GM19328 (cell line): ENCODE measurements around the gene PODXL2.
"Not testable (repeated sequence)": the region's sequence is repeated elsewhere in the genome, so short reads cannot be mapped to it uniquely, and the experiment has no call there.

Experiments used
- ATAC-seq: cut with Tn5 transposase; IDR thresholded peaks from one replicate; pipeline ENCODE4 v1.9.1; 2021; ENCODE audit warnings: mild to moderate bottlenecking, moderate library complexity; ENCODE audit not compliant: unreplicated experiment

PODXL2 gene

GRCh38 chr3:127654993-127655392, 26.0 kb downstream of the PODXL2 start:
- ATAC-seq, result not testable (repeated sequence)

DNA sequence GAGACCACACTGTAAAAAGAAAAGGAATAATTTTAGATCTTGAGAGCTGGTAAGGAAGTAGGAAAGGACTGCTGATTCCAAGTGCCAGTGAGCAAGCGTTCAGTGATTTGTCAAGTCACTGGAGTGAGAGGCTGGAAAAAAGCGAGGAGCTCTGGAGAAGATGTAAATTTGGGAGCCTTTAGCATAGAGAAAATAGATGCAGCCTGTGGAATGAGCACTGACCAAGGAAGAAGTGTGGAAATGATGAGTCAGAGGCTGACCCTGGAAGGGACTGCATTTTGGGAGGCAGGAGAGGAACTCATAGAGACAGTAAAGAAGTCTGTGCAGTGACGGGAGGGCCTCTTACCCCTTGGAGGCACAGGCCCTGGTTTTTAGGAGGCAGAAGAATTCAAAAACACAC, 26.7 kb downstream of the PODXL2 start:
- no peak for ATAC-seq

GRCh38 chr3:127656906-127657305, 27.9 kb downstream of the PODXL2 start:
- no peak for ATAC-seq

- ATAC-seq, result no peak
Measured at GRCh38 chr3:127658234-127658633, 29.2 kb downstream of the PODXL2 start.

- ATAC-seq, result no peak
Measured at GRCh38 chr3:127660621-127661251, 31.8 kb downstream of the PODXL2 start.

DNA sequence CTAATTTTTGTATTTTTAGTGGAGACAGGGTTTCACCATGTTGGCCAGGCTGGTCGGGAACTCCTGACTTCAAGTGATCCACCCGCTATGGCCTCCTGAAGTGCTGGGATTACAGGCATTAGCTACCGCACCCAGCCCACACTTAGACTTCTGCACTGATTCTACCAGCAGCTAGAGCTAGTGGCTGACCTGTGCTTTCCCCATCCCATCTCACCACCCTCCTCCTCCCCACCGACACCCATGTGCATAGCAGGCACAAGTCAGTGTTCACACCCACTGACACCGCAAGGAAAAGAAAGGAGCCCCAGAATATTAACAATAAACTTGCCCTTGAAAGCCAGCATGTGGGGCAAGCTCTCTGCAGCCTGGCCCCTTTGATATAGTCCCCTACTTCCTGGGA, 32.6 kb downstream of the PODXL2 start:
- ATAC-seq, result no peak

DNA sequence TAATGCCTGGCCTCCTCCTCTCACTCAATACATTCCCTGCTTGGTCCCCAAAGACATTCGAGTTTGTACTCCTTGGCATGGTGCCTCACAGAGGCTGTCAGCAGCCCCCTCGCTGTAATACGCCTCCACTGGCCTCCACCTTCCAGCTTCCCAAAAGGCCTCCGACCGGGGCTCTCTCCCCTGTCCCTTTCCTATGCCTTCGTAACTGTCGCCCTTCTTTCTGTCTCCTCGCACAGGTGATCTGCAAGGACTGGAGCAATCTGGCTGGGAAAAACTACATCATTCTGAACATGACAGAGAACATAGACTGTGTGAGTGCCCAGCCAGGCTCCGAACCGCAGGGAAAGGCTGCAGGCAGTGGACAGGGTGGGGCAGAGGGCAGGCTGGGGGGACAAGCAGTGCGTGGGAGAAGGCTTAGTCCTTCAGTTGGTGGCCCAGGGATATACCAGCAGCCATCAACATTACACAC, 33.0 kb downstream of the PODXL2 start:
- no peak for ATAC-seq

- ATAC-seq, result no peak
Measured at GRCh38 chr3:127663151-127663550, 34.2 kb downstream of the PODXL2 start.

DNA sequence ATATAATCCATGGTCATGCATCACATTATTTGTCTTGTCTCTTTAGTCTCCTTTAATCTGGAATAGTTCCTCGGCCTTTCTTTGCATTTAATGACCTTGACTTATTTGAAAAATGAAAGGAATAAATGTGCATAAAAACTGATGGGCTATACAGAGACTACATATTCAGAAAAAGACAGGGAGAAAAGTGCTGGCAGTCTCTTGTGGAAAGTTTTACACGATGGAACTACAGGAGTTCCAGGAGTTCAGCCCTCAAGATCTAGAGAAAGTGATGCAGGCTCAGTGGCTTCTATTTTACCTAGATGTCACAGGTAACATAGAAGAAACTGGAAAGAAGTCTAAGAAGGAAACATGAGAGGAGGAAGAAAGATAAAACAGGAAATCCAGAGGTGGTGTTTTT, 36.2 kb downstream of the PODXL2 start:
- no peak for ATAC-seq

DNA sequence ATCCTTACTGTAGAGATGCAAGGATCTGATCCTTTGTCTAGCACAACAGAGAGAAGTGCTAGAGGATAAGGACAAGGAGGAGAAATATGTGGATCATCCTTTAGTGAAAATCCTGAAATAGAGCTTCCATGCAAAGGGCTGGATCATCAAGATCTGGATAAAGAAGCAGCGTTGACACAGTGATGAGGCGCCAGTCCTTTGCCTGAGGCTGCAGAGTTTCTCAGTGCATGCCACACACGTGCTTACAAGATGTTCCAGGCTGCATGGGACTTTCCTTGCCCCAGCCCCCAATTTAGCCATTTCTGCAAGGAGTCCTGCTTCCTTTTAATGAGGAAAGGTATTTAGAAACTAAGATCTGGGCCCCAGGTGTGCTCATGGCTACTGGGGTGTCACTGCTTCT, 36.6 kb downstream of the PODXL2 start:
- no peak for ATAC-seq

DNA sequence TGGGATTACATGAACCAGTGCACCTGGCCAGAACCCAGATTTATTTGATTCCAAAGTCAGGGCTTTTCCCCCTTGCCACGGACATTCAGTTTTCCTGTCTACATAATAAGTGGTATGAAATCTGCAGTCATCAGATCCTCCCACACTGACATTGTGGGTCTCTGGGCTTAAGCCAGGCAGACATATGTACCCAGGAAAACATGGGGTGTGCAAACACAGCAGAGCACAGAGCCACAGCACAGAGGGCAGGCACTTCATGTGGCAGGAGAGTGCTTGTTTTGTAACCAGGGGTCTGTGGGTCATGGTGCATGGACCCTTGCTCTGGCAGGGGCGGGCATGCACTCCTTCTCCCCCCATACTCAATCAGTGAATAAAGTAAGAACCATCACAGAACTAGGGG, 37.7 kb downstream of the PODXL2 start:
- no peak for ATAC-seq

GRCh38 chr3:127667119-127667681, 38.2 kb downstream of the PODXL2 start:
- ATAC-seq, result no peak

DNA sequence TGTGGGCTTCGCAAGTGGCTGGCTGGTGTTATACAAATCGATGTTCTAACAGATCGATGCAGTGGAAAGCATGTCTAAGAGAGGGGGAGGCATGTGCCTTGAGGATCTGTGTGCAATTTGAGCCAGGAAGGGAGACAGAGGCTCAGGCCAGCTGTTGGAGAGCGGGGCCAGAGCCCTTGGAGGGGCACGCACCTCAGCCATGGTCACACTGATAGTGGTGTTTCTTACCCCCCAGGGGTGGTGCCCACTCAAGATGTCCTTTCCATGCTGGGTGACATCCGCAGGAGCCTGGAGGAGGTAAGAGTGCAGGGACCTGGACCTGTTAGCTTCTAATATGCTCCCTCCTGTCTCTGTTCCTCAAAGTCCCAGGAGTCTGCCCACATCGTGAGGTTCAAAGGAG, 39.9 kb downstream of the PODXL2 start:
- no peak for ATAC-seq

DNA sequence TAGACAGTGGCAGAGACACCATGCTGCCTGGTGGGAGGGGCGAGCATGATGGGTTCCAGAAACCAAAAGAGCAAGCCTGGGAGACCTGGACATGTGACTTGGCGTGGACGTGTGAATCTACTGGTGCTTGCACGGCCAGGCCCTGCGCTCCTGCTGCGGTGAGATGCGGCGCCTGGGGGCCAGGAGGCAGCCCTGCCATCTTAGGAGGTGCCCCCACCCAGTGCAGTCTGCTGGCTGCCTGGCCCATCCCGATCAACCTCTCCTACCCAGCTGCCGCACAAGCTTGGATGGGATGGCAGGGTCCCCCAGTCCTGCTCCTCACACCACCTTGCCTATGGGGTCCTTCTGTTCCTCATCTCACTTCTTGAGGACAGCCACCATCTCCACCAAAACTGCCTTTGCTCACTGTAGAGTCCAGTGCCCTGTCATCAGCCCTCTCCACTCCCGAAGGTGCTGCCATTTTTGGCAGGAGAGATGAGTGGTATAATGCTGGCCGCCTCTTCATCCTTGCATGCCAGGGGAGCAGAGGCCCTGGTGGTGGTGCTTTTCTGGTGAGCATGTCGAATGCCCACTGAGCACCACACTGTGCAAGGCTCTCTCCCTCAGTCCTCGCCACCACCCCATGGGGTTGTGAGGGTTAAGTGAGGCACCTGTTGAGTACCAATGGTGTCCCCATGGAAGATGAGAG, 40.7 kb downstream of the PODXL2 start:
- no peak for ATAC-seq

DNA sequence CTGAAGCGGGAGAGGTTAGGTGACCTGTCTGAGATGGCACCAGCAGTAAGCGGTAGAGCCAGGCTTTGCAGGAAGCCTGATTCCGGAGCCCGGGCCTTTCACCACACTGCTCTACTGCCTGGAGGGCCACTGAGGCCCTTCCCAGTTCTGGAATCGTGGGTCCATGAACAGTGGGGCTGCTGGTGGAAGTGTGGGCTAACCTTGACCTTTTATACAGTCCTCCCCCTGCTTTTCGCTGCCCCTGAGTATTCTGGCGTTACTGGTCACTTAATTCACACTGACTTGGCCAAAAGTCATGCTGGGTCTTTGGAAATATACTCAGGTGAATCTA, 41.2 kb downstream of the PODXL2 start:
- ATAC-seq, result no peak

- ATAC-seq, result no peak
Measured at GRCh38 chr3:127670761-127671522, 42.0 kb downstream of the PODXL2 start.

- ATAC-seq, result peak; percentile 15
Measured at GRCh38 chr3:127671523-127672428, 42.8 kb downstream of the PODXL2 start.

DNA sequence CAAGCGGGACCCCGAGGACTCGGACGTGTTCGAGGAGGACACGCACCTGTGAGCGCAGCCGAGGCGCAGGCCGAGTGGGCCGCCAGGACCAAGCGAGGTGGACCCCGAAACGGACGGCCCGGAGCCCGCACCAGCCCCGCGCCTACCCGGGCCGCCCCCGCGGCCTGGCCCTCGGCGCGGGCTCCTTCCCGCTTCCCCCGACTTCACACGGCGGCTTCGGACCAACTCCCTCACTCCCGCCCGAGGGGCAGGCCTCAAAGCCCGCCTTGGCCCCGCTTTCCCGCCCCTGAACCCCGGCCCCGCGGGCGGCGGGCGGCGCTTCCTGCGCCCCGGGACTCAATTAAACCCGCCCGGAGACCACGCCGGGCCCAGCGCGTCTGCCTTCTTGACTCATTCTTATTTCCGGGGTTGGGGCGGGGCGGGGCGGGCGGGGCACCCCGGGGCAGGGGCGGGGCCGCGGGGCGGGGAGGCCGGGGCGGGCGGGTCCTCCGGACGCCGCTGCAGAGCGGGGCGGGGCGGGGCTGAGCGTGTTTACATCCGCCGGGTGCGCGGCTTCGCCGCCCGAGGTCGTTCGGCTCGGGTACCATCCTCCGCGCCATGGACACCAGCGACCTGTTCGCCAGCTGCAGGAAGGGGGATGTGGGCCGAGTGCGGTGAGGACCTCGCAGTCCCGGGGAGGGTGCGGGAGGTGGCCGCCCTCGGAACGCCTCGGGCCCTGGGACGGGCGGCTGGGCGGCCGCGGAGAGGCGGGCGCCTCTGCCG, 43.6 kb downstream of the PODXL2 start, which contains the start of gene ABTB1:
Gene ABTB1 (plus strand): TSS at position 524 of the 762 bp plus-strand sequence. CDS start 74 bp downstream, at position 598.
- peak; percentile 57 for ATAC-seq

DNA sequence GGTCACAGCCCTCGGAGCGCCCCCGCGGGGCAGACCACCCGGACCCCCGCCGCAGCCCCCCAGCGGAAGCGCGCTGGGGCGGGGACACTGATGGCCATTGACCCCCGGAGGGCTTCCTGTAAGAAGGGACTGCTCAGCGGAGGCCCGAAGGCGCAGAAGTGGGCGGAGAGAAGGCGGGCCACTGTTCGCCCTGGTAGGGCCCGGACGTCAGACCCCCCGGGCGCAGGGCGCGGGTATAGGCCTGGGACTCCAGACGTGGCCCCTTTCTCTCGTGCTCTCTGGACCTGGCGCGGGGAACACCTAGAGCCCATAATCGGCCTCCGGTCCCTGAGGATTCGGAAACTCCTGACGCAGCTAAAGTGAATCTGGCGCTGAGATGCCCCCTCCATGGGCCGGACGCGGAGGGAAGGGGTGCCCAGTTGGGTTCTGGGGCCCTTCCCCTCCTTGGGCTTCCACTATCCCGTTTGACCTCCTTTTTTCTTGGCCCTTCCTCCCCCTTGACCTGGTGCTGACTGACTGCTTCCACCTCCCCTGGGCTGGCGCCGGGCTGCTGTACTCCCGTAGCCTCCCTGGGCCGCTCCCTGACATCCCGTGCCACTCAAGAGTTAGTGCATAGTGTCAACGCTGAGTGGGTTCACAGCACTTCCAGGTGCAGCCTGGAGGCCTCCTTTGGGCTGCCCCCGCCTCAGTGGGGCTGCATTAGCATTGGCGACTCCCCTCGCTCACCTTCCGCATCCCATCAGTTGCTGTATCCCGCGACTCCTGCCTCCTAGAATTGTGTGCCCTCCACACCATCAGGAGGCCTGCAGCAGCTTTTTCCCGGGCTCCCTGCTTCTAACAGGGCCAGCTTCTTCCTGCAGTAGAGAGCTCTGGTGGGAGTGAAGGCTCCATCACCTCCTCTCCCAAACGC, 44.5 kb downstream of the PODXL2 start:
- ATAC-seq, result peak; percentile 19
